Stimulated activated CD8-positive, alpha-beta memory T cell treated with anti-CD3 and anti-CD28 coated beads, Interleukin-4, amount 100 ng/mL, for 4 hours (primary cell): Measurements from ENCODE around the gene DHRS1.
A peak's percentile ranks its signal among the peaks of the same experiment; 100 is the strongest.
"Not testable (repeated sequence)": the region's sequence is repeated elsewhere in the genome, so short reads cannot be mapped to it uniquely, and the experiment has no call there.

ENCODE experiments used
- DNase-seq, 2 donors: peaks; one replicate each; pipeline ENCODE4 v3.0.0-alpha.2; 2020; ENCODE audit warnings: low read depth in 2 of 2, low spot score in 1 of 2

DHRS1 gene

DNA sequence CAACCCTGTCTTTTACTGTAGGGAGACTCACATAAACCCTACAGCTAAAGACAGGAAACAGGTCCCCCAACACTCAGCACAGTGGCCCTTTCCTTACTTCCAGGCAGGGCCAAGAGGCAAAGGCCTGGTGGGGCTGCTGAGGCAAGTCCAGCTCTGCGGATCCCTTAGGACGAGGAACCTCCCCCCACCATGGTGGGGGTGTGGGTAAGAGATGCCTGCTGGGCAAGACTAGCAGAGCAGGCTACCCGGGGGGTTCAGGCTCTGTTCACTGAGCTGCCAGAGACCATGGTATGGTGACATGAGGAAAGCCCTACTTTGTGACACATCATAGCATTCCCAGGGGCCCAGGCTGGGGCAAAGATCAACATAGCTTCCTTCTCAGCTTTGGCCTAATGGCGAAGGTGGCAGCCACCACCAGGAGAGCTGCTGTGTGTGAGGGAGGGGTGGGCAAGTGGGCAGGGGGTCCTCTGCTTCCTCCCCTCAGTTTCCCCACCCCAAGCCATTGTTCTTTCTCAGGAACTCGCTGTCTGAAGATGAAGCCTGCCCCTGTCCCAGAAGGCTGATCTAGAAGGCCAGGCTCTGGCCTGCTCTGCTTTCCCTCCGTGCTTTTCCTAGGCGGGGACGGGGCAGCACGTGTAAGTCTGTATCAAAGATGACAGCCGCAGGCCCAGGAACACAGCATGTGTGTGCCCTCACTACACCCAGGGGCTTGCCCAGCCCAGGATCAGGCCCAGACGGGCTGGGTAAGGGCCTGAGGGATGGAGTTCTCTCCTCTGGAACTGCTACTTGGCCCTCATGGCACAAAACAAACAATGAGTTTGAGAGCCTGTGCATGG, 47.1 kb downstream of the DHRS1 start:
- no peak for DNase-seq

- no peak for DNase-seq
Measured at GRCh38 chr14:24251880-24252288, 47.7 kb downstream of the DHRS1 start.

DNA sequence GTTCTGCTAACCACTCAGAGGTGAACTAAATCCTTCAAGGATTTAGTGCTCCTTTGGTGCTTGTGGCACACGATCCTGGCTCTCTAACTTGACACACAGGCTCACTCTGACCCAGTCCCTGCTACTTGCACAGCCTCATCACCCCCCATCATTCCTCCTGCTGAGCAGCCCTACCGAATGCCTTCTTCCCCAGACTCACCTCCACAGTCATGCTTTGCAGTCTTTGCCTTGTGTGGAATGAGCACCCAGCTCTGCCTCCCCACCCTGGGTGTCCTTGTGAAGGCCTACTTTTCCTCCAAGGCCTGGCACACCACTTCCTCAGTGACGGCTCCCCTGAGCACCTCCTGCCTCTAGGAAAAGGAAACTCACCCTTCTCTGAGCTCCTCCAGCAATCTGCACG, 49.2 kb downstream of the DHRS1 start:
- no peak for DNase-seq

DNA sequence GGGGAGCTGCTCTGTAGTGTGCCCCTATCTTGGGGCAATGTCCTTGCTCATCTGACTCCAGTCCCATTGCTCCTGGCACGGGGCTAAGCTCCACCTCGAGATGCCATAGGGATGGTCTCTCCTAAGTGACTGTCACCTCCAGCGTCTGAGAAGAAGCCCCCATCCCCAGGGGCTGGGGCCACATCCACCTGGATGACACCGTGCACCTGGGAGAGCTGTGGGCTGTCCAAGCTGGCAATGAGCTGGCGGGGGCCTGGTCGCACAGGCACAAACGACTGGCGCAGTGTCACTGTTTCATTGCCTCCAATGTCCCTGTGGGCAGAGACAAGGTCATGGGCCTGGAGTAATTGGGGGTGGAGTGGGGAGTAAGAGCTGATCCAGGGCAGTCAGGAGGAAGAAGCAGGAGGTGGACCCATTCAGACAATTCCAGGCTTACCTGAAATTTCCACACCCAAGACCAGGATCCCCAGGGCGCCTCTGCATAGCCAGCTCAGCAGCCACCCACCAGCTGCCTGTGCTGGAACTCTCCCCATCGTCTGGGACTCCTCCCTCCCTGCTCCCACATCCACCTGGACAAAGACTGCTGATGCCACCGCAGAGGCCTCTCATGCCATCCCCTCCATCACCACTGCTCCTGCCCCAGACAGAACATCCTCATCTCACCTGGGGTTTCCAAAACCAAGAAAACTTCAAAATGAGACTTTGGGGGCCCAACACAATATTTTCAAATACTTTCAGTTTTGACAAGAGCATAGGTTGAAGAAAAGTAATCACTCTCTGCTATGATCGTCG, 50.2 kb downstream of the DHRS1 start:
- DNase-seq, result no peak

- DNase-seq, result no peak
Measured at GRCh38 chr14:24247422-24247821, 52.2 kb downstream of the DHRS1 start.

GRCh38 chr14:24246765-24247212, 52.8 kb downstream of the DHRS1 start:
- no peak for DNase-seq

DNA sequence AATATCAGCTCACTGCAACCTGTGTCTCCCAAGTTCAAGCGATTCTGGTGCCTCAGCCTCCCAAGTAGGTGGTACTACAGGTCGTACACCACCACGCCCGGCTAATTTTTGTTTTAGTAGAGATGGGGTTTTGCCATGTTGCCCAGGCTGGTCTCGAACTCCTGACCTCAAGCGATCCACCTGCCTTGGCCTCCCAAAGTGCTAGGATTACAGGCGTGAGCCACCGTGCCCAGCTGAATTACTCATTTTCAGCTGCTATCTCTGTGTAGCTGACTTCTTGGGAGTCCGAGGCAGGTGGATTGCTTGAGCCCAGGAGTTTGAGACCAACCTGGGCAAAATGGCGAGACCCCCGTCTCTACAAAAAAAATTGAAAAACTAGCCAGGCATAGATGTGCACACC, 54.2 kb downstream of the DHRS1 start:
- not testable (repeated sequence) for DNase-seq

DNA sequence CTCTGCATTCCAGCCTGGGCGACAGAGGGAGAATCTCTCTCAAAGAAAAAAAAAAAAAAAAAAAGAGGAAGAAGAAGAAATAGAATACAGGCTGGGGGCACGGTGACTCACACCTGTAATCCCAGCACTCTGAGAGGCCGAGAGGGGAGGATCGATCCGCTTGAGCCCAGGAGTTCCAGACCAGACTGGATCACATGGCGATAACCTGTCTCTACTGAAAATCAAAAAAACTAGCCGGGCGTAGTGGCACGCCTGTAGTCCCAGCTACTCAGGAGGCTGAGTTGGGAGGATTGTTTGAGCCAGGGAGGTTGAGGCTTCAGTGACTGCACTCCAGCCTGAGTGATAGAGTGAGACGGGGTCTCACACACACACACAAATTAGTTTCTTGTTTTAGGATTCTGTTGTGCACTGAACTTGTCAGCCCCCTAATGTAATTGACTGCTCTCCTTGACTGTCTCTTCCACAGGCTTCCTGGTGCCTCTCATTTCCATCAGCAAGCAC, 56.2 kb downstream of the DHRS1 start:
- DNase-seq, result no peak

GRCh38 chr14:24241829-24242443, 57.6 kb downstream of the DHRS1 start:
- peak in 1 of 2 donors; percentile 88 for DNase-seq
